IPS-15b (cell line): ENCODE data around the gene ANAPC16.
"Not testable (repeated sequence)": the region's sequence is repeated elsewhere in the genome, so short reads cannot be mapped to it uniquely, and the experiment has no call there.

Source experiments
- H3K27me3 ChIP-seq: one replicate; pipeline ENCODE4 v1.6.1; 2013; ENCODE audit warnings: low read length; ENCODE audit not compliant: control insufficient read depth, insufficient read depth
- H3K36me3 ChIP-seq: one replicate; pipeline ENCODE4 v1.6.1; 2013; ENCODE audit warnings: low read length; ENCODE audit not compliant: control insufficient read depth, insufficient read depth
- H3K4me1 ChIP-seq: one replicate; pipeline ENCODE4 v1.6.1; 2013; ENCODE audit warnings: mild to moderate bottlenecking, low read length; ENCODE audit not compliant: control insufficient read depth, insufficient read depth
- H3K4me3 ChIP-seq: one replicate; pipeline ENCODE4 v1.5.1; 2013; ENCODE audit warnings: low read depth, low read length
- H3K9ac ChIP-seq: one replicate; pipeline ENCODE4 v1.6.1; 2013; ENCODE audit warnings: low read depth, mild to moderate bottlenecking, low read length
- H3K9me3 ChIP-seq: one replicate; pipeline ENCODE4 v1.6.1; 2013; ENCODE audit warnings: mild to moderate bottlenecking, low read length; ENCODE audit not compliant: control insufficient read depth, insufficient read depth

Gene ANAPC16

GRCh38 chr10:72218726-72219125, 2.9 kb downstream of the ANAPC16 start:
- no peak overlapping the region for H3K4me3 ChIP-seq
- no peaks in the 10 kb centered on the region for H3K9me3 ChIP-seq
- H3K27me3 ChIP-seq: no peaks in the 10 kb centered on the region
- H3K9ac ChIP-seq: no peak overlapping the region
- H3K36me3 ChIP-seq: peaks cover 3% of the 10 kb centered on the region
- peaks cover 3% of the 10 kb centered on the region for H3K4me1 ChIP-seq

GRCh38 chr10:72219235-72219814, 3.5 kb downstream of the ANAPC16 start:
- Histone ChIP-seq H3K4me1 (peaks cover 3% of the 10 kb centered on the region), H3K9ac (no peak overlapping the region), H3K27me3 (no peaks in the 10 kb centered on the region), H3K9me3 (no peaks in the 10 kb centered on the region), H3K36me3 (peaks cover 3% of the 10 kb centered on the region), H3K4me3 (no peak overlapping the region)

- no peak overlapping the region for H3K4me3 ChIP-seq
- no peaks in the 10 kb centered on the region for H3K9me3 ChIP-seq
- peaks cover 3% of the 10 kb centered on the region for H3K36me3 ChIP-seq
- H3K27me3 ChIP-seq: no peaks in the 10 kb centered on the region
- H3K4me1 ChIP-seq: no peaks in the 10 kb centered on the region
- no peak overlapping the region for H3K9ac ChIP-seq
Measured at GRCh38 chr10:72220637-72221036, 4.8 kb downstream of the ANAPC16 start.

GRCh38 chr10:72221278-72221677, 5.5 kb downstream of the ANAPC16 start:
- no peaks in the 10 kb centered on the region for H3K9me3 ChIP-seq
- H3K4me3 ChIP-seq: no peak overlapping the region
- H3K36me3 ChIP-seq: peaks cover 3% of the 10 kb centered on the region
- H3K9ac ChIP-seq: no peak overlapping the region
- no peaks in the 10 kb centered on the region for H3K4me1 ChIP-seq
- H3K27me3 ChIP-seq: no peaks in the 10 kb centered on the region

GRCh38 chr10:72223743-72224101, 7.9 kb downstream of the ANAPC16 start:
- H3K4me1 ChIP-seq: no peaks in the 10 kb centered on the region
- no peaks in the 10 kb centered on the region for H3K27me3 ChIP-seq
- H3K9ac ChIP-seq: no peak overlapping the region
- no peaks in the 10 kb centered on the region for H3K9me3 ChIP-seq
- H3K36me3 ChIP-seq: peaks cover 3% of the 10 kb centered on the region
- no peak overlapping the region for H3K4me3 ChIP-seq

- H3K4me1 ChIP-seq, H3K9me3 ChIP-seq, H3K4me3 ChIP-seq, H3K27me3 ChIP-seq, H3K9ac ChIP-seq, H3K36me3 ChIP-seq: not testable (repeated sequence)
Measured at GRCh38 chr10:72224191-72224590, 8.4 kb downstream of the ANAPC16 start.

- Histone ChIP-seq H3K9ac (no peak overlapping the region), H3K27me3 (no peaks in the 10 kb centered on the region), H3K9me3 (no peaks in the 10 kb centered on the region), H3K36me3 (peaks cover 4% of the 10 kb centered on the region), H3K4me1 (no peaks in the 10 kb centered on the region), H3K4me3 (no peak overlapping the region)
Measured at GRCh38 chr10:72226418-72227027, 10.7 kb downstream of the ANAPC16 start.

- no peak overlapping the region for H3K4me3 ChIP-seq
- no peak overlapping the region for H3K9ac ChIP-seq
- no peaks in the 10 kb centered on the region for H3K27me3 ChIP-seq
- H3K4me1 ChIP-seq: no peaks in the 10 kb centered on the region
- H3K36me3 ChIP-seq: peaks cover 4% of the 10 kb centered on the region
- no peaks in the 10 kb centered on the region for H3K9me3 ChIP-seq
Measured at GRCh38 chr10:72227826-72228225, 12.0 kb downstream of the ANAPC16 start.

- Histone ChIP-seq H3K9me3 (no peaks in the 10 kb centered on the region), H3K36me3 (peaks cover 4% of the 10 kb centered on the region), H3K4me1 (no peaks in the 10 kb centered on the region), H3K9ac (no peak overlapping the region), H3K27me3 (no peaks in the 10 kb centered on the region), H3K4me3 (no peak overlapping the region)
Measured at GRCh38 chr10:72228318-72228751, 12.5 kb downstream of the ANAPC16 start.

- Histone ChIP-seq H3K4me3 (no peak overlapping the region), H3K36me3 (peaks cover 8% of the 10 kb centered on the region), H3K9me3 (no peaks in the 10 kb centered on the region), H3K4me1 (no peaks in the 10 kb centered on the region), H3K9ac (no peak overlapping the region), H3K27me3 (no peaks in the 10 kb centered on the region)
Measured at GRCh38 chr10:72229261-72230251, 13.7 kb downstream of the ANAPC16 start.

GRCh38 chr10:72233621-72234020, 17.8 kb downstream of the ANAPC16 start:
- no peak overlapping the region for H3K9ac ChIP-seq
- peaks cover 10% of the 10 kb centered on the region for H3K36me3 ChIP-seq
- H3K4me1 ChIP-seq: no peaks in the 10 kb centered on the region
- no peaks in the 10 kb centered on the region for H3K9me3 ChIP-seq
- no peak overlapping the region for H3K4me3 ChIP-seq
- H3K27me3 ChIP-seq: no peaks in the 10 kb centered on the region
